ENCODE data around the gene SBSN. TPM values are rescaled to one million over a fixed set of nuclear protein-coding genes. Genes with fewer than 3 reads are reported as not detected.

SBSN gene
- total RNA-seq, 4 donors from 2014 or later: 0.37 TPM; not detected in 3

- Histone ChIP-seq H3K4me3 (no peak overlapping the region), H3K27me3 (no peaks in the 10 kb centered on the region), H3K9me3 (no peaks in the 10 kb centered on the region), H3K4me1 (peaks cover 0 to 5% of the 10 kb centered on the region in 2 donors), H3K27ac (no peak overlapping the region), H3K36me3 (no peaks in the 10 kb centered on the region)
- intact Hi-C loops (cut with DNase I; ENCODE audit: low total_unique reads): loop anchor here (10.0 kb wide), 1 partner anchor 174 kb away; the partner anchor contains the start of gene KMT2B
- TF ChIP-seq, protein P1, sequence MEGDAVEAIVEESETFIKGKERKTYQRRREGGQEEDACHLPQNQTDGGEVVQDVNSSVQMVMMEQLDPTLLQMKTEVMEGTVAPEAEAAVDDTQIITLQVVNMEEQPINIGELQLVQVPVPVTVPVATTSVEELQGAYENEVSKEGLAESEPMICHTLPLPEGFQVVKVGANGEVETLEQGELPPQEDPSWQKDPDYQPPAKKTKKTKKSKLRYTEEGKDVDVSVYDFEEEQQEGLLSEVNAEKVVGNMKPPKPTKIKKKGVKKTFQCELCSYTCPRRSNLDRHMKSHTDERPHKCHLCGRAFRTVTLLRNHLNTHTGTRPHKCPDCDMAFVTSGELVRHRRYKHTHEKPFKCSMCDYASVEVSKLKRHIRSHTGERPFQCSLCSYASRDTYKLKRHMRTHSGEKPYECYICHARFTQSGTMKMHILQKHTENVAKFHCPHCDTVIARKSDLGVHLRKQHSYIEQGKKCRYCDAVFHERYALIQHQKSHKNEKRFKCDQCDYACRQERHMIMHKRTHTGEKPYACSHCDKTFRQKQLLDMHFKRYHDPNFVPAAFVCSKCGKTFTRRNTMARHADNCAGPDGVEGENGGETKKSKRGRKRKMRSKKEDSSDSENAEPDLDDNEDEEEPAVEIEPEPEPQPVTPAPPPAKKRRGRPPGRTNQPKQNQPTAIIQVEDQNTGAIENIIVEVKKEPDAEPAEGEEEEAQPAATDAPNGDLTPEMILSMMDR (IDR thresholded peaks at IDR 0.05): no peak
- TF ChIP-seq POLR2A (IDR thresholded peaks at IDR 0.05): no peak
- no peak for DNase-seq
Measured at GRCh38 chr19:35540356-35540927, 12.3 kb upstream of the SBSN start.

DNA sequence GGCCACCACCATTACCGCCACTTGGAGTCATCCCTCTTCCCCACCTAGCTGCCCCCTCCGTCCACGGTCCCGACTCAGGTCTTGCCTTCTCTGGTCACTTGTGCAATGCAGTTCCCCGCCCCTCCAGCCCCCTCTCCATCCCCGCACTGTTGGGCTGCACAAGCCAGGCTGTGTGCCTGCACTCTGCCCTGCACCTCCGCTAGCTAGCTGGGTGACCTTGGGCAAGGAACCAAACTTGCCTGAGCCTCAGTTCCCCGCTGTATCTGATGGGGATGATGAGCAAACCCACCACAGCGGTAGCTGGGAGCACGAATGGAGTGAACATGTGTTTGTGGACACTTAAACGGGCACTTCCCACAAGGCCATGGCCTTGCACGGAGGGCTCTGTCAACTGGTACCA, 11.7 kb upstream of the SBSN start:
- H3K9me3 ChIP-seq: no peaks in the 10 kb centered on the region
- DNase-seq: no peak
- intact Hi-C loops (cut with DNase I; ENCODE audit: low total_unique reads): loop anchor here (10.0 kb wide), 1 partner anchor 175 kb away; the partner anchor contains the start of gene KMT2B
- TF ChIP-seq, protein P1 (IDR thresholded peaks at IDR 0.05): no peak
- TF ChIP-seq POLR2A (IDR thresholded peaks at IDR 0.05): no peak
- no peak overlapping the region for H3K27ac ChIP-seq
- no peak overlapping the region for H3K4me3 ChIP-seq
- peaks cover 0 to 5% of the 10 kb centered on the region in 2 donors for H3K4me1 ChIP-seq
- H3K27me3 ChIP-seq: no peaks in the 10 kb centered on the region
- no peaks in the 10 kb centered on the region for H3K36me3 ChIP-seq

DNA sequence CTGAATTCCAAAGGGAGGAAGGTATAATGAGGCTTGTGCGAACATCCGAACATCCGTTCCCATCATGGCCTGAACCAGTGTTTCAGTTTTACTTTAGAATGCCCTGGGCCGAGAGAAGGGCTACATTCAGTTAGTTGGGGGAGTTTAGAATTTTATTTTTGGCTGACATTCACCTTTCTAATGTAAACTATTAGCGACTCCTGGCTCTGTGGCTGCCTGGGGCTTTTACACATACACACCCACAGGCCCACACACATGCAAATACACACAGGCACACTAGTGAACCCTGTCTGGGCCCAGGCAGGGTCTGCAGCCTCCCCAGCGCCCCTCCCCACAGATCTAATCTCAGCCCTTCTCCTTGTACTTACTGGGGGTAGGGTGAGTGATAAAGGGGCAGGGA, 11.2 kb upstream of the SBSN start:
- H3K9me3 ChIP-seq: no peaks in the 10 kb centered on the region
- H3K36me3 ChIP-seq: no peaks in the 10 kb centered on the region
- intact Hi-C loops (cut with DNase I; ENCODE audit: low total_unique reads): no loop called here
- no peak overlapping the region for H3K4me3 ChIP-seq
- peaks cover 0 to under 1% of the 10 kb centered on the region in 2 donors for H3K4me1 ChIP-seq
- no peak for DNase-seq
- no peak for TF ChIP-seq POLR2A (IDR thresholded peaks at IDR 0.05)
- TF ChIP-seq, protein P1 (IDR thresholded peaks at IDR 0.05): no peak
- H3K27me3 ChIP-seq: no peaks in the 10 kb centered on the region
- no peak overlapping the region for H3K27ac ChIP-seq

GRCh38 chr19:35534803-35535480, 6.8 kb upstream of the SBSN start:
- TF ChIP-seq, protein P1 (IDR thresholded peaks at IDR 0.05): no peak
- no peak for TF ChIP-seq POLR2A (IDR thresholded peaks at IDR 0.05)
- Histone ChIP-seq H3K4me1 (no peaks in the 10 kb centered on the region), H3K27me3 (peaks cover 0 to 23% of the 10 kb centered on the region in 2 donors), H3K27ac (no peak overlapping the region), H3K36me3 (no peaks in the 10 kb centered on the region), H3K9me3 (no peaks in the 10 kb centered on the region), H3K4me3 (no peak overlapping the region)
- no peak for DNase-seq
- intact Hi-C loops (cut with DNase I; ENCODE audit: low total_unique reads): no loop called here

GRCh38 chr19:35533822-35534392, 5.8 kb upstream of the SBSN start:
- Histone ChIP-seq H3K36me3 (no peaks in the 10 kb centered on the region), H3K4me1 (no peaks in the 10 kb centered on the region), H3K9me3 (no peaks in the 10 kb centered on the region), H3K27ac (no peak overlapping the region), H3K4me3 (no peak overlapping the region), H3K27me3 (peaks cover 0 to 23% of the 10 kb centered on the region in 2 donors)
- intact Hi-C loops (cut with DNase I; ENCODE audit: low total_unique reads): no loop called here
- no peak for TF ChIP-seq POLR2A (IDR thresholded peaks at IDR 0.05)
- TF ChIP-seq, protein P1 (IDR thresholded peaks at IDR 0.05): no peak
- DNase-seq: no peak
